ENCODE results near the gene HRC. TPM values are rescaled to one million over a fixed set of nuclear protein-coding genes. Genes with fewer than 3 reads are reported as not detected.

HRC gene
- total RNA-seq, 1 experiment from 2014 or later = 0.08 TPM

- DNase-seq (ENCODE audit: low spot score) = no peak
Observed at GRCh38 chr19:49116544-49116943, 38.7 kb downstream of the HRC start.

GRCh38 chr19:49114630-49115363 lies 40.4 kb downstream of the HRC start:
- DNase-seq (ENCODE audit: low spot score) = peak; percentile 63

DNA sequence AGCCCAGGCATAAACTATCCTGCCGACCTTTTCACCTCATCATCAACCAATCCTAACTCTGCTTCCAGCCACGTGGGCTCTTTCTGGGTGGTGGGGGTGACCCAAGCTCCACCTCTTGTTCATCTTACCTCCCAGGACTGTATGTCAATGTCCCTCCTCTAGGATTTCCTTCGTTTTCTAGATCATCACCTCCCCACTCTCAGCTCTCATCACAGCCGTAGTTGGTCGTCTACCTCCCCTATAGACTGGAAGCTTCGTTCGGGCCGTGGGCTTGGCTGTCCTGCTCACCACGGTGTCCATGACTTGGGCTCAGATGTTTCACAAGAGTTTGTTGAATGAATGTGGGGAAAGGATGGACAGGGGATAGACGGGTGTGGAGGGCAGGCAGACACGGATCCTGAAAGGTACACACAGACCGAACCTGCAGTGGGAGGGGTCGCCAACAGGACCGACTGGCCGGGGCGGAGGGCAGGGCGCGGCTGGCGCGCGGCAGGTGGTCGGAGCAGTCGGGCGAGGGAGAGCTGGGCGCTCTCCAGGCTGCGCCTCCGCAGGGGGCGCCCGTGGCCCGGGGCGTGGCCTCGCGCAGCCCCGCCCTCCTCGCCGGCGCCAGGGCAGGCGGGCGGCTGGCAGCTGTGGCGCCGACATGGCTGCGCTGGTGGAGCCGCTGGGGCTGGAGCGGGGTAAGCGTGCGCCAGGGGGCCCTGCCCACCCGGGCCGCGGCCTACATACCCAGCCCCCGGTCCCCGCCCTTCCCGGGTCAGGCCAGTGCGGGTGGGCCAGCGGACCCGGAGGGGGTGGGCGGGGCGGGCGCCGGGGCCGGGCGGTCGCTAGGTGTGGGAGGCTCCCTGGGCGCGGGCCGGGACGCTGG lies 41.2 kb downstream of the HRC start, which contains the start of gene LIN7B:
TSS of gene LIN7B (plus strand) at position 609 of the 868 bp plus-strand sequence. CDS start at position 644, 35 bp downstream.
- peak; percentile 89 for DNase-seq (ENCODE audit: low spot score)

GRCh38 chr19:49111218-49111998 lies 43.8 kb downstream of the HRC start:
- DNase-seq (ENCODE audit: low spot score) = no peak

- DNase-seq (ENCODE audit: low spot score) = no peak
Observed at GRCh38 chr19:49110567-49110966, 44.6 kb downstream of the HRC start.

DNA sequence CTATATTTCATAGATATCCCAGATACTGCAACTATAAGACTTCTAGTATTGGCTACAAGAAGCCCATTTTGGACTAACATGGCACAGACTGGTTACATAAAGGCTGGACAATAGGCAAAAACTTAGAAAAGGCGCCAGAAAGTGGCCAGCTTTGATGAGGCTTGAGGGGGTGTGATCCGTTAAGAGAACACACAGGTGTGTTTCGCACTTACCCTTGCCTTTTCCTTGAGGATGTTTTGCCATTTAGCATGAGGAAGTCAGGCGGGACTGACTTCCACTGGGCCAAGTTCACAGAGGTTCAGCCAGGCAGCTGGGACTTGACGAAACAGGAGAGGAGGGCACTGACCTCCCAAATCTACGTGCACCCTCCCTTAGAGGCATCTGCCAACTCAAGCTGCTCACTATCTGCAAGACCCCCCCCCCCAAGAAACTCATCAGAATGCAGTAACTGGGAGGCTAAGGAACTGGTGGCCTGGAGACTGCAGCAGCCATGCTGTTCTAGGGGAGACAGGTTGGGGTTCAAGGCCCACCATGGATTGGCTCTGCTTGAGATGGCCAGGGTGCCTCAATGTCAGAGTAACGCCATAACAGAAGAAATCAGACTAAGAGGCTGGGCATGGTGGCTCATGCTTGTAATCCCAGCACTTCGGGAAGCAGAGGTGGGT lies 45.5 kb downstream of the HRC start:
- DNase-seq (ENCODE audit: low spot score) = no peak

GRCh38 chr19:49109051-49109450 lies 46.1 kb downstream of the HRC start:
- DNase-seq (ENCODE audit: low spot score) = no peak

DNA sequence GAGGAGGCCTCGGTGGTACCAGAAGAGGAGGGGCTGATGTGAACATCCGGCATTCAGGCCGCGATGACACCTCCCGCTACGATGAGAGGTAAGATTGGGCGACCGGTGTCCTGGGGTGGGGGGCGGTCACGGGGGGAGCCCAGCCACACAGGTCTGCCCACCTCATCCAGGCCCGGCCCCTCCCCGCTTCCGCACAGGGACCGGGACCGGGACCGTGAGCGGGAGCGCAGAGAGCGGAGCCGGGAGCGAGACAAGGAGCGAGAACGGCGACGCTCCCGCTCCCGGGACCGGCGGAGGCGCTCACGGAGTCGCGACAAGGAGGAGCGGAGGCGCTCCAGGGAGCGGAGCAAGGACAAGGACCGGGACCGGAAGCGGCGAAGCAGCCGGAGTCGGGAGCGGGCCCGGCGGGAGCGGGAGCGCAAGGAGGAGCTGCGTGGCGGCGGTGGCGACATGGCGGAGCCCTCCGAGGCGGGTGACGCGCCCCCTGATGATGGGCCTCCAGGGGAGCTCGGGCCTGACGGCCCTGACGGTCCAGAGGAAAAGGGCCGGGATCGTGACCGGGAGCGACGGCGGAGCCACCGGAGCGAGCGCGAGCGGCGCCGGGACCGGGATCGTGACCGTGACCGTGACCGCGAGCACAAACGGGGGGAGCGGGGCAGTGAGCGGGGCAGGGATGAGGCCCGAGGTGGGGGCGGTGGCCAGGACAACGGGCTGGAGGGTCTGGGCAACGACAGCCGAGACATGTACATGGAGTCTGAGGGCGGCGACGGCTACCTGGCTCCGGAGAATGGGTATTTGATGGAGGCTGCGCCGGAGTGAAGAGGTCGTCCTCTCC lies 47.4 kb downstream of the HRC start:
- DNase-seq (ENCODE audit: low spot score) = no peak

DNA sequence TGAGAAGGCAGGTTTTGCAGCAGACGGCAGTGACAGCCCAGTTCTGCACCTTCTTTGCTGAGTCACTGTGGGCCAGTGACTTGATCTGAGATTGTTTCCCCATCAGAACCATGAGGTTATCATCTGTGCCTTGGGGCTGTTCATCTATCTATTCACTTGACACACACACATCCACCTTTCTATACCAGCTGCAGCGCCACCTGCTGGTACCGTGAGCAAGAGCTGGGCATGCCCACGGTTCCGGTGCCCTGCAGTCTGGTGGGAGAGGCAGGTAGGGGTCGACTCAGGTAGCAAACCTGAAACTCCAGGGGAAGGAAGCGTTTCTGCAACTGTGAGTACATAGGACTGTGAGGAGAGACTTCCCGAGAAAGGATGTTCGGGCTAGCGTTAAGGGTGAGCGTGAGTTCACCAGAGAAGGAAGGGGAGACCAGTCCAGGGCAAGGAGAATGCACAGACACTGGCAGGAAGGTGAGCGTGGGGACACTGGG lies 48.5 kb downstream of the HRC start:
- peak; percentile 83 for DNase-seq (ENCODE audit: low spot score)

GRCh38 chr19:49104229-49104864 lies 50.8 kb downstream of the HRC start:
- DNase-seq (ENCODE audit: low spot score) = no peak

DNA sequence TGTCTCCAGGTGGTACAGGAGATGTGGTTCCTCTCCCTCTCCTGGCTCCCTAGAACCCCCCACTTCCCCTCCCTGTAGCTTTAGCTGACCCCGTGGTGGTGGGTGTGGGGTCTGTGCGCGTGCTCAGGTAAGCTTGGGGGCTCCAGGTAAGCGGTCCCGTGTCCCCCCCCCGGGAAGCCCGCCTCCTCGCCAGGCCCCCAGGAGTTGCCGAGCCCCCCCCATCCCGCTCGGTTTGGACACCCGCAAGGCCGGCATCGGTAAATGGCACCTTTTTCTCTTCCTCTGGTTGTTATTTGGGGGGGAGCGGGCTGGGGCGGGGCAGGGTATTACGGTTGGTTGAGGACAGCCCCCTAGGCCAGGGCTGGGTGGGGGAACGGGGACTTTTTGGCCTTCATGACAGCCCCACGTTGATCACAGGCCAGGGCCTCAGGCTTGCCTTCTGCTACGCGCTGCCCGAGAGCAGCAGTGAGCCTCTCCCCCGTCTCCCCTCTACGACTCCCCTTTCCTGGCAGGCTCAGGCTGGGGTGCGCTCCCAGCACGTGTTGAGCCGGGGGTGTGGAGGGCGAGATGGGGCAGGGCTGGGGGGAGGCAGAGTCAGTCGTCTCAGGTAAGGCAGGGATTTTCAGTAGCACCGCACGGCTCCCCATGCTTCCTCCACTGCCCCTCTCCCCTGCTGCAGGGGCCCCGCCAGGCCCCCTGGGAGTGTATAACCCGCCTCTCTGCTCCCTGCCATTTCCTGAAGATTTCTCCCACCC lies 51.7 kb downstream of the HRC start:
- no peak for DNase-seq (ENCODE audit: low spot score)

- no peak for DNase-seq (ENCODE audit: low spot score)
Observed at GRCh38 chr19:49102303-49102702, 52.9 kb downstream of the HRC start.

Other genes with a start within 250 kb of the HRC start
- 0.10 and 0.42 TPM in 2 replicates for gene DHDH, start 221.7 kb downstream of the HRC start, total RNA-seq (2014; rRNA removed; shearing (Covaris generic))
- 185 and 213 TPM in 2 replicates for gene BAX, start 200.5 kb downstream of the HRC start, total RNA-seq (2014; rRNA removed; shearing (Covaris generic))
- 5,979 and 6,365 TPM in 2 replicates for gene FTL, start 190.1 kb downstream of the HRC start, total RNA-seq (2014; rRNA removed; shearing (Covaris generic))
- 67.1 and 71.5 TPM in 2 replicates for gene GYS1, start 162.1 kb downstream of the HRC start, total RNA-seq (2014; rRNA removed; shearing (Covaris generic))
- gene RUVBL2, start 161.5 kb downstream of the HRC start, total RNA-seq (2014; rRNA removed; shearing (Covaris generic)) = 562 and 566 TPM in 2 replicates
- not detected in 2 replicates for gene LHB, start 138.3 kb downstream of the HRC start, total RNA-seq (2014; rRNA removed; shearing (Covaris generic))
- not detected in 2 replicates for gene CGB3, start 131.1 kb downstream of the HRC start, total RNA-seq (2014; rRNA removed; shearing (Covaris generic))
- gene CGB2, start 123.5 kb downstream of the HRC start, total RNA-seq (2014; rRNA removed; shearing (Covaris generic)) = not detected in 2 replicates
- gene CGB1, start 118.5 kb downstream of the HRC start, total RNA-seq (2014; rRNA removed; shearing (Covaris generic)) = 1.5 TPM in 1 of 2 replicates, not detected in the other
- gene CGB5, start 111.5 kb downstream of the HRC start, total RNA-seq (2014; rRNA removed; shearing (Covaris generic)) = not detected in 2 replicates
- gene CGB8, start 106.3 kb downstream of the HRC start, total RNA-seq (2014; rRNA removed; shearing (Covaris generic)) = not detected in 2 replicates
- not detected in 2 replicates for gene CGB7, start 97.6 kb downstream of the HRC start, total RNA-seq (2014; rRNA removed; shearing (Covaris generic))
- 0.29 TPM in 1 of 2 replicates, not detected in the other for gene NTF4, start 90.6 kb downstream of the HRC start, total RNA-seq (2014; rRNA removed; shearing (Covaris generic))
- gene KCNA7, start 82.7 kb downstream of the HRC start, total RNA-seq (2014; rRNA removed; shearing (Covaris generic)) = not detected in 2 replicates
- gene SNRNP70, start 69.9 kb downstream of the HRC start, total RNA-seq (2014; rRNA removed; shearing (Covaris generic)) = 994 and 1,107 TPM in 2 replicates
- gene LIN7B, start 41.0 kb downstream of the HRC start, total RNA-seq (2014; rRNA removed; shearing (Covaris generic)) = 12.0 and 19.9 TPM in 2 replicates
- 5.9 and 6.0 TPM in 2 replicates for gene C19orf73, start 36.3 kb downstream of the HRC start, total RNA-seq (2014; rRNA removed; shearing (Covaris generic))
- gene PPFIA3, start 35.9 kb downstream of the HRC start, total RNA-seq (2014; rRNA removed; shearing (Covaris generic)) = 22.9 and 30.1 TPM in 2 replicates
- gene TRPM4, start 2.4 kb upstream of the HRC start, total RNA-seq (2014; rRNA removed; shearing (Covaris generic)) = 28.7 and 33.7 TPM in 2 replicates
- 0.26 TPM in 1 of 2 replicates, not detected in the other for gene SLC6A16, start 169.8 kb upstream of the HRC start, total RNA-seq (2014; rRNA removed; shearing (Covaris generic))
- not detected in 2 replicates for gene CD37, start 180.0 kb upstream of the HRC start, total RNA-seq (2014; rRNA removed; shearing (Covaris generic))
- 27.2 and 28.6 TPM in 2 replicates for gene TEAD2, start 207.0 kb upstream of the HRC start, total RNA-seq (2014; rRNA removed; shearing (Covaris generic))
- gene DKKL1, start 208.5 kb upstream of the HRC start, total RNA-seq (2014; rRNA removed; shearing (Covaris generic)) = 0.18 and 0.53 TPM in 2 replicates
- not detected in 2 replicates for gene KASH5, start 232.9 kb upstream of the HRC start, total RNA-seq (2014; rRNA removed; shearing (Covaris generic))